ENCODE measurements around the gene BNIP5.

Gene BNIP5

DNA sequence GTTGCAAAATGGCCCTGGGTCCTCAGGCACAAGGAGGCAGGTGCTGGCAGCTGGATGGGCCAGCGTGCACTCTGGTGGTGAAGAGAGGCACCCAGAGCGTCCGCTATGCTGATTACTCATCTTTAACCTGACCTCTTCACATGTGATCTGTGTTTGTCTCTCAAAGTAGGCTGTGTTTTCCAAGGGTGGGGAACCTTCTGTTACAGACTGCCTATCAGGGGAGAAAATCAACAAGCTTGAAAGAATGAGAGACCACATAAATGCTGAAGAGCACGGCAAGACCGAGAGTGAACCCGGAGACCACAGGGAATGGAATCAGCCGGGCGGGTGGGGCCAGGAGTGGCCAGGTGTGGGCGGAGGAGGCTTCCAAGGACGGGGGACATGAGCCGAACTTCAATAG is 16.2 kb downstream of the BNIP5 start:
- no peak for DNase-seq

- DNase-seq: no peak
Observed at GRCh38 chr6:36319821-36320220, 16.9 kb downstream of the BNIP5 start.

GRCh38 chr6:36319436-36319762 is 17.3 kb downstream of the BNIP5 start:
- no peak for DNase-seq

DNA sequence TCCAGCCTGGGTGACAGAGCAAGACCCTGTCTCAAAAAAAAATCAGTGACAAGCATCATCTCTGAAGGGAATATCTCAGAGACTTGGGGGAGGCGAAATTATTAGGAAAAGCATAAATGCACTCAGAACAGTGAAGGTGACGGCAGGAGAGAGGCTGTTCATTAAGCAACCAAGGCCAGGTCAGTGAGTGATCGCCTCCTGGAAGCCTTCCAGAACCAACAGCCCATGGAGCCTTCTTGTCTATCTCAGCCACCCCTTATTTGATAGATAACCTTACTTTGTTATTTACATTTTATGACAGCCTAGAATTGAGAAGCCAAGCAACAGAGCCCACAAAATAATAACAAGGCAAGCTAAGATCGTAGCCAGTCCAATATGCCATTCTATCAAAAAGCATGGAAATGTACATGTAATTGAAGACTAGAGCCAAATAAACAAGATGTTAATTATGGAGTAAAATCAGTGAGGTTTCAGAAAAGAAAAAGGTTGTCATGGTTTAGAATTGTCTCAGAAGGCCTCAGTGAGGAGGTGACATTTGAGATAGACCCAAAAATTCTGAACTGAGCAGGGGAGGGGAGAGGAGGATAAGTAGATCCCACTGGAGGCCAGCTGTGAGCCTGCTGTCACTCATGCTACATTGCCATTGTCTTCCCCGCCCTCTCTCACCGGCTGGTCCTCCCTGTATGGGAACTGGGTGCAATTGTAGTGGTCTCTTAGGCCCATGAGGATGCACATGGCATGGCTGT is 17.8 kb downstream of the BNIP5 start:
- no peak for DNase-seq

- no peak for DNase-seq
Observed at GRCh38 chr6:36317623-36318022, 19.1 kb downstream of the BNIP5 start.

DNA sequence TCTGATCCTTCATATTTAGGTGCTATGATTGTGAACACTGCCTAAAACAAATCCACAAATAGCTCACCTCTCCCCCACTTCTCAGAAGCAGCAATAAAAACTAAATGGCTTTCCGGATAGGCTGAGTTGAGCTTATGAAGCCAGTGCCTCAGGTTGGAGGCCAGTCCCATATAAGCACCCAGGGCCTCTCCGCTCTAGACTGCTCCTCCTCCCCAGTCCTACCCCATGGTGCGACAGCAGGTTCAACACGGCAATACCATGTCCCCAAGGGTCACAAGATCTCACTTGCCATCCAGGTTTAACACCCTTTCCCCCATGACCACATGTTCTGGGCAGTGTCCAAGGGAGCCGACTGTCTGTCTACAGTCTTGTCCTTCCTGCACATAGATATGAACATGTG is 20.8 kb downstream of the BNIP5 start:
- DNase-seq: no peak

DNA sequence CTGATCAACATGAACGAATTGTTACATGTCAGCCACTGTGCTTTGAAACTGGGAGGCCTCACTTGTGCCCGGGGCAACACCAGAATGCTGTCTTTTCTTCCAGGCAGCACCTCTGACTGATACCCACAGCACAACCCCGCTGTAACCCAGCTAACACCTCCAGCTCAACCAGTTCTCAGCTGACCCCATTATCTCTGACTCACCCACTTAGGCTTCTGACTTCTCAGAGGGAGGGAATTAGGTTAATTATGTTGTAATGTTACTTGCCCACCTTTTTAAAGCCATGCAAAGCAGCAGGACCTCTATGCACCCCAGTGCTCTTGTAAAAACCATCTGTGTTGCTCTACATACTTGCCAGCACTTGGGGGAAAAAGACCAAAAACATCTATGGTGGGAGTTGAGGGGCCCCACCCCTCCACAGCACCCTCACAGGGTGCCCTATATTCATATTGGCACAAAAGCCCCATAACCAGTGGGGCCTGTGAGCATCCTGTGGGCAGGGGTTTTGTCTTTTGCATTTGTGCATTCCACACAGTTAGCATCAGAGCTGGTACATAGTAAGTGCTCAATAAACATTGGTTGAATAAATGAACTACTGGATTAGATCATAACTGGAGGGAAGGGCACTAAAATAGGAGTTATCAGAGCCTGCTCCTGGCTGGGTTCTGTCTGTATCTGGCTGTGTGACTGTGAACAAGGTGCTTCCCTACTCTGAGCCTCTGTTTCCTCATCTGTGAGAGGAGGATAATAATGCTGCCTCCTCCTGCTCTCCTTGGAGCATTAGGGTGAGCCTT is 22.3 kb downstream of the BNIP5 start:
- DNase-seq: no peak

- no peak for DNase-seq
Observed at GRCh38 chr6:36313649-36313936, 23.1 kb downstream of the BNIP5 start.

- DNase-seq: no peak
Observed at GRCh38 chr6:36312854-36313648, 23.6 kb downstream of the BNIP5 start.

DNA sequence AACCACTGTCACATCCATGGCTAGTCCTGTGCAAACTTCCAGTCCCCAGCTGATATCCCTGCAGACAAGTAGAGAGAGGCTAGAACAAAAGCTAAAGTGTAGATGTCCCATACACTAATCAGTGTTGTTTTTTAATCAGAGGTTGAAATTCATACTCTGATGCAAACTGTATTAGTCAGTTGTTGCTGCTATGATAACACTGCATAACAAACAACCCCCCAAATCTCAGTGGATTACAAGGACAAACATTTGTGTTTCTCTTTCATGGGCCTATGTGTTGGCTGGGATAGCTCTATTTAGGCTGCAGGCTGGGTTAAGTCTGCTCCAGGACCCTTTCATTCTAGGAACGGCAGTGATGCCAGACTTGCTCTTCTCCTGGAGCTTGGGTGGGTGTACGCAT is 26.8 kb downstream of the BNIP5 start:
- no peak for DNase-seq

- DNase-seq: no peak
Observed at GRCh38 chr6:36309203-36309602, 27.5 kb downstream of the BNIP5 start.

DNA sequence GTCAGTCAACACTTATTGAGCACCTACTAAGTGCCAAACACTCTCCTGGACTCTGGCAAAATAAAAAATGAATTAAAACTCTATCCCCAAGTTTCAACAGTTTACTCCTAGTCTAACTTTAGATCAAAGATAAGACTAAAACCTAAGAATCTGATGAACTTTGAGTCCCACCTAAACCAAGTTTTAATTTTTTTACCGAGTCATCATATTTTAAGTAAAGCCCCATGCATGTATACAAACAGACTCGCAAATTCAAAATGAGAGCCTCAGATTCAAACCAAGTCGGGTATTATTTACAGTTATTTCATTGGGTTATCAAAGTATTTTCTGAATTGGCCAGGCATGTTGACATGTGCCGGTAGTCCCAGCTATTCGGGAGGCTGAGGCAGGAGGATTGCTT is 28.2 kb downstream of the BNIP5 start:
- DNase-seq: no peak

- no peak for DNase-seq
Observed at GRCh38 chr6:36306375-36306774, 30.3 kb downstream of the BNIP5 start.

DNA sequence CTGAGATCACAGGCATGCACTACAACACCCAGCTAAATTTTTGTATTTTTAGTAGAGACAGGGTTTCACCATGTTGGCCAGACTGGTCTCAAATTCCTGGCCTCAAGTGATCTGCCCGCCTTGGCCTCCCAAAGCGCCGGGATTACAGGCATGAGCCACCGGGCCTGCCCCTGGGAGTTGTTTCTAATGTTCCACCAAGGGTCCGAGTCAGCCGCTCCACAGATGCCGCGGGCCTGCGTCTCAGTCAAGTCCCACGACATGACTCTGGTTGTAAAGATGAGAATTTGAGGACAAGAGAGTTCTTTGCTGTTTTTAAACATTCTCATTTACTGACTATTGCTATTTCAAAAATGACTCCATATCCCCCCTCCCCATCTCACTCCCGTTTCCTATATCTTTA is 30.8 kb downstream of the BNIP5 start:
- no peak for DNase-seq

GRCh38 chr6:36302227-36302976 is 34.3 kb downstream of the BNIP5 start:
- DNase-seq: peak; percentile 84

DNA sequence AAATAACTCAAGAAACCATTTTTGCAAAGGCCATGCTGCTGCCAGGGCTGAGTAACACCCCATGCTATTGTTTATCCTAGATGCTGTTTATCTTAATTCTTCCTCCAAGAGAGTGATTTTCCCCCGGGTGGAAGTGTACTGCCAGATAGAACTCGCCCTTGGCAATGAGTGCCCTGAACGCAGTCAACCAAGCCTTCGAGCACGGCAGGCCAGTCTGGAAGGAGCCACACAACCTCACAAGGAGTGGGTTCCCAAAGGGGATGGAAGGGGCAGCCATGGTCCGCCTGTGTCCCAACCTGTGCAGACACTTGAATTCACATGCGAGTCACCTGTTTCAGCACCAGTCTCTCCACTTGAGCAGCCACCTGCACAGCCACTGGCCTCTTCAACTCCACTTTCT is 34.9 kb downstream of the BNIP5 start:
- DNase-seq: no peak

DNA sequence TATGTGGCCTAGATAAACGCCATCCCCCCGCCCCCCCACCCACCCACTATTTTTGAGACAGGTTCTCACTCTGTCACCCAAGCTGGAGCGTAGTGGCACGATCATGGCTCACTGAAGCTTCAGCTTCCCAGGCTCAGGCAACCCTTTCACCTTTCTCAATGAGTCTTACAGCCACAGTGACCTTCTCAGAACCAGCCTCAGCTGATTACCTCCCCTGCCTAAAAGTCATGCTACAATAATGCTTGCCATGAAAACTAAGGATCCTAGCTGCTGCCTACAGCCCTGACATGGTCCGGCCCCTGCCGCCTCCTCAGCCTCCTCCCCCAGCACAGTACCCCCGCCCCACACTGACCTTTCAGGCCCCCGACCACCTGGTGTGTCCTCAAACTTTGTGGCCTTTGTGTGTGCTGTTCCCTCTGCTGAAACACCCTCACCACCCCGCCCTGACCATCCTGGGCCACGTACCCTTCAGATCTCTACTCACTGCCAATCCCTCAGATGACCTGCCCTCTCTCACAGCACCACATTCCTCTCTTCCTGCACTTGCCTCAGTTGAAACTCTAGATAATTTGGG is 35.5 kb downstream of the BNIP5 start:
- DNase-seq: no peak

GRCh38 chr6:36298027-36298426 is 38.7 kb downstream of the BNIP5 start:
- no peak for DNase-seq

- no peak for DNase-seq
Observed at GRCh38 chr6:36297511-36297910, 39.2 kb downstream of the BNIP5 start.

DNA sequence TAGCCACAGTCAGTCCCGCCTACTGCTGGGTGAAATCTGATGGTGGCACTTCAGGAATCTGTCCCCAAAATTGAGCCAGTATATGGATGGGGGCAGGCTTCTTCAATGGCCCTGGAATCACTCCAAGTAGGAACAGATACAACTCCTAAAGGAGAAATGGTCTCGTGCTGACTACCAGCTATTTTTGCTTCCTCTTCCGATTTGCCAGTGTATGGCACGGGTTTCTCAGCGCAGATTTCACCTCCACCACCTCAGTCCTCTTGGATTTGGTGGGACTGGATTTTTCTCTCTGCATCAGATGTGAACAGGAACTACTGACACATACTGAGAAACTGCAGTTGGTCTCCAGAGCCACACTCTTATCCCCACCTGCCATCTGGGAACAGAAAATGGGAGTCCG is 39.6 kb downstream of the BNIP5 start:
- DNase-seq: no peak

GRCh38 chr6:36296240-36296639 is 40.4 kb downstream of the BNIP5 start:
- no peak for DNase-seq

- DNase-seq: no peak
Observed at GRCh38 chr6:36292170-36292569, 44.5 kb downstream of the BNIP5 start.

Data from retina (tissue), 1 donor.